ENCODE results near the gene GCH1. TPM values are rescaled to one million over a fixed set of nuclear protein-coding genes. Genes with fewer than 3 reads are reported as not detected.
A peak's percentile ranks its signal among the peaks of the same experiment; 100 is the strongest.

GCH1 gene
- 10 to 100 TPM; 41.5 to 93.6 (median 58.1) TPM for total RNA-seq
- long read RNA-seq, partial matches to known transcripts = 0 of 1 reads
- long read RNA-seq, other reads (novel, unspliced or antisense) = 1 of 1 reads

DNA sequence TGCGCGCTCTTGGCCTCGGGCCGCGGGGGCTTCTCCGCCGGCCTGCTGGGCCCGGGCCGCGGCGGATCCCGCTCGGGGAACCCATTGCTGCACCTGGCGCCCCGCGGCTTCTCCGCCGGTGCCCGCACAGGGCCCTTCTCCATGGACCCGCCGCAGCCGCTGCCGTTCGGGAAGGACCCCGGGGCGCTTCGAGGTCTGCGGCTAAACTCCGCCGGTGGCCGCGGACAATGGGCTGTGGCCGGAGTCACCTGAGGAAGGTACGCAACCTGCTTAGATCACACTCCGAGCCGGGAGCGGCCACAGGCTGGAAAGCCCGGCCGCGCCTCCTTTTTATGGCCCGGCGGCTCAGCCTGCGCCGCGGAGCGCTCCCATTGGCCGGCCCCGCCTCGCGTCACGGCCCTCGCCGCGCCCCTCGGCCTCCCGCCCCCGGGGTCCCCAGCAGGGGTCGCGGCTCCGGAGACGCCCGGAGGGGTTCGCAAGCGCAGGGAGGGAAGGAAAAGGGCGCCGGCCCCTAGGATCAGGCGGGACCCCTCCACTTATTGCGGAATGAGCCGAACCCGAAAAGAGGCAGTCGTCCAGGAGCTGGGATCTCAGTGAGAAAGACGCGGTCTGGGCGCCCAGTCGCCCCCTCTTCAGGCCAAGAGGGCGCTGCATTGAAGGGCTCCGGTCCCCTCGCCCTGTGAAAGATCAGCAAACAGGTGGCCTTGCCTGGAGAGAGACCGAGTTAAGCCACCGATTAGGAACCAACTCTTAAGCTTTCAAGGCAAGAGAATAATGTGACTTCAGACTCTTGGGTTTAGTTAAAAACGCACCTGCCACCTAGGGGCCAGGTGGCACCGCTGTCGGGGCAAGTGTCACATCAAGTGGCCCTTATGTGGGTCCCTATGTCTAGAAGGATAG lies at the start of gene GCH1:
Gene GCH1, minus strand, starts transcription at position 306 of the 900 bp plus-strand sequence. Its CDS starts 163 bp downstream, at position 143.
- Histone ChIP-seq H3K4me3 (peak within 1 kb of the TSS; percentile 81 to 93 (median 82)), H3K27me3 (no peaks in the 10 kb centered on the region), H3K36me3 (no peaks in the 10 kb centered on the region), H3K9me3 (no peaks in the 10 kb centered on the region), H3K27ac (peak within 1 kb of the TSS; percentile 72 to 94 (median 85)), H3K4me1 (peaks cover 0 to 21% (median 4%) of the 10 kb centered on the region in 4 donors)
- intact Hi-C loops (cut with DNase I) = no loop called here
- 0% methylated on average over 3 of the region's 83 CpGs for WGBS (ENCODE audit: insufficient coverage, low coverage, low lambda C conversion rate, missing lambda C conversion rate)
- ATAC-seq (peak; percentile 83 to 94 (median 90)), DNase-seq (peak; percentile 88 to 92 (median 89))
- peak; percentile 98 for TF ChIP-seq POLR2A (IDR thresholded peaks at IDR 0.05)
- TF ChIP-seq, protein P1, sequence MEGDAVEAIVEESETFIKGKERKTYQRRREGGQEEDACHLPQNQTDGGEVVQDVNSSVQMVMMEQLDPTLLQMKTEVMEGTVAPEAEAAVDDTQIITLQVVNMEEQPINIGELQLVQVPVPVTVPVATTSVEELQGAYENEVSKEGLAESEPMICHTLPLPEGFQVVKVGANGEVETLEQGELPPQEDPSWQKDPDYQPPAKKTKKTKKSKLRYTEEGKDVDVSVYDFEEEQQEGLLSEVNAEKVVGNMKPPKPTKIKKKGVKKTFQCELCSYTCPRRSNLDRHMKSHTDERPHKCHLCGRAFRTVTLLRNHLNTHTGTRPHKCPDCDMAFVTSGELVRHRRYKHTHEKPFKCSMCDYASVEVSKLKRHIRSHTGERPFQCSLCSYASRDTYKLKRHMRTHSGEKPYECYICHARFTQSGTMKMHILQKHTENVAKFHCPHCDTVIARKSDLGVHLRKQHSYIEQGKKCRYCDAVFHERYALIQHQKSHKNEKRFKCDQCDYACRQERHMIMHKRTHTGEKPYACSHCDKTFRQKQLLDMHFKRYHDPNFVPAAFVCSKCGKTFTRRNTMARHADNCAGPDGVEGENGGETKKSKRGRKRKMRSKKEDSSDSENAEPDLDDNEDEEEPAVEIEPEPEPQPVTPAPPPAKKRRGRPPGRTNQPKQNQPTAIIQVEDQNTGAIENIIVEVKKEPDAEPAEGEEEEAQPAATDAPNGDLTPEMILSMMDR (IDR thresholded peaks at IDR 0.05) = peak; percentile 39 to 59 (median 50)

GRCh38 chr14:54947230-54947629 lies 44.6 kb upstream of the GCH1 start:
- no peak for ATAC-seq
- Histone ChIP-seq H3K27me3 (no peaks in the 10 kb centered on the region), H3K4me1 (peaks cover 0 to 9% (median 0%) of the 10 kb centered on the region in 4 donors), H3K4me3 (no peak overlapping the region), H3K9me3 (no peaks in the 10 kb centered on the region), H3K27ac (no peak overlapping the region), H3K36me3 (no peaks in the 10 kb centered on the region)
- intact Hi-C loops (cut with DNase I) = no loop called here
- no peak for TF ChIP-seq POLR2A (IDR thresholded peaks at IDR 0.05)
- TF ChIP-seq, protein P1 (IDR thresholded peaks at IDR 0.05) = no peak
- WGBS (ENCODE audit: insufficient coverage, low coverage, low lambda C conversion rate, missing lambda C conversion rate) = 80% methylated on average over 3 of the region's 3 CpGs
- no peak for DNase-seq

DNA sequence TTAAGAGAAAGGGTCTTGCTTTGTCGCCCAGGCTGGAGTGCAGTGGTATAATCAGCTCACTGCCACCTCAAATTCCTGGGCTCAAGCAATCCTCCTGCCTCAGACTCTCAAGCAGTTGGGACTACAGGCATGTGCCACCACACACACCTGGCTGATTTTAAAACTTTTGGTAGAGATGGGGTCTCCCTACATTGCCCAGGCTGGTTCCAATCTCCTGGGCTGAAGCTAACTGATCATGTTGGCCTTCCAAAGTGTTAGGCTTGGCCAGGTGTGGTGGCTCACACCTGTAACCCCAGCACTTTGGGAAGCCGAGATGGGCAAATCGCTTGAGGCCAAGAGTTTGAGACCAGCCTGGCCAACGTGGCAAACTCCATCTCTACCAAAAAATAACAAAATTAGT lies 43.9 kb upstream of the GCH1 start:
- no peak for TF ChIP-seq POLR2A (IDR thresholded peaks at IDR 0.05)
- TF ChIP-seq, protein P1 (IDR thresholded peaks at IDR 0.05) = no peak
- Histone ChIP-seq H3K9me3 (no peaks in the 10 kb centered on the region), H3K4me3 (no peak overlapping the region), H3K36me3 (no peaks in the 10 kb centered on the region), H3K4me1 (peaks cover 0 to 9% (median 0%) of the 10 kb centered on the region in 4 donors), H3K27me3 (no peaks in the 10 kb centered on the region), H3K27ac (no peak overlapping the region)
- 100% methylated on average over 1 of the region's 4 CpGs for WGBS (ENCODE audit: insufficient coverage, low coverage, low lambda C conversion rate, missing lambda C conversion rate)
- ATAC-seq (no peak), DNase-seq (no peak)
- intact Hi-C loops (cut with DNase I) = no loop called here

GRCh38 chr14:54944737-54945391 lies 42.2 kb upstream of the GCH1 start:
- no peak for TF ChIP-seq POLR2A (IDR thresholded peaks at IDR 0.05)
- TF ChIP-seq, protein P1 (IDR thresholded peaks at IDR 0.05) = no peak
- DNase-seq (peak in 1 of 3 donors; percentile 56), ATAC-seq (peak; percentile 57 to 94 (median 74))
- no peaks in the 10 kb centered on the region for H3K36me3 ChIP-seq
- H3K4me3 ChIP-seq = no peak overlapping the region
- 58% methylated on average over 9 of the region's 9 CpGs for WGBS (ENCODE audit: insufficient coverage, low coverage, low lambda C conversion rate, missing lambda C conversion rate)
- H3K4me1 ChIP-seq = peaks cover 0 to 9% (median 0%) of the 10 kb centered on the region in 4 donors
- no peaks in the 10 kb centered on the region for H3K9me3 ChIP-seq
- H3K27ac ChIP-seq = peak overlapping the region in 1 of 3 donors; percentile 45
- no peaks in the 10 kb centered on the region for H3K27me3 ChIP-seq
- intact Hi-C loops (cut with DNase I) = no loop called here

Data from right lobe of liver (tissue), 6 donors.